ENCODE results near the gene SNX9. TPM values are rescaled to one million over a fixed set of nuclear protein-coding genes. Genes with fewer than 3 reads are reported as not detected.

SNX9 gene
- total and polyA plus RNA-seq, 2 of the 8 experiments (the other 6 are each of a cell fraction or from before 2014, with no cell fraction given): 11.8 to 23.2 TPM

DNA sequence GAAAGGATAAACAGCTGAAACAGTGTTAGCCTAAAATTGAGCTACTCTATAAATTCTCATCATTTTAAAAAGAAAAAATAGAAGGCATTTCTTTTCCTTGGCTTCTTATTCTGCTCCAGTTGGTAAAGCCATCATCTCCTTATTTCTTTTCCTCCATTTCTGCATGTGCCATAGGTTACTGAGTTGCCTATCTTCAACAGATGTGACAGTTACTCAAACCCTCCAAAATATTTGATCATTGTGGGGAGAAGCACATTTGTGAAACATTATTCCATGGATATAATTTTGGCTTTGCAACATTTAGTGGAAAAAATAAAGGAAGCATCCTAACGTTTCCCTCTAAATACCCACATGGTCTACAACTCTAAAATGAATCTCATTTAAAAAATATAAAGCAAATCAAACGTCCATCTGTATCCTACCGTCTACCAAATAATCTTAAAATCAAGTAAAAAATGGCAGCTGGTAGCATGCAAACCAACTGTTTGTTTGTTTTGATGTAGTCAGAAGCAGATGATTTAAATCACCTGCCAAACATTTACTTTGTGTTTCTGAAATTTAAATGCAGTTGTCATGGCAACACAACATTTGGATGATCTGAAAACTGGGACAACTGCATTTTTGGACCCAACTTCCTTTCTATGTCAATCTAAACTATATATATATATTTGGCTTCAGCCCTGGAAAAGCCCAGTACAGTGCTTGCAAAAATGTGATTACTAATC lies 16.8 kb upstream of the SNX9 start:
- Histone ChIP-seq H2BK12ac (ENCODE audit: low read depth, low read length) (no peak overlapping the region), H3K4me2 (ENCODE audit: insufficient read depth in 1 of 2, low read depth in 2 of 2, low read length in 2 of 2) (no peak overlapping the region), H3K23me2 (ENCODE audit: low read depth, low read length) (no peaks in the 10 kb centered on the region), H3K23ac (ENCODE audit: insufficient read length) (no peak overlapping the region), H4K20me1 (replicated peaks in 1 of 2; ENCODE audit: control insufficient read depth in 1 of 2, insufficient read depth in 2 of 2, low read length in 2 of 2) (no peaks in the 10 kb centered on the region), H3K36me3 (ENCODE audit: control insufficient read depth in 2 of 4, insufficient read depth in 4 of 4, low read length in 3 of 4) (no peaks in the 10 kb centered on the region), H3K14ac (ENCODE audit: insufficient read length) (no peak overlapping the region), H4K91ac (replicated peaks; ENCODE audit: insufficient read length, low read length) (no peak overlapping the region), H2AK5ac (ENCODE audit: low read depth, low read length) (no peak overlapping the region), H3K18ac (ENCODE audit: extremely low read depth, low read length) (no peak overlapping the region), H3K56ac (replicated peaks; ENCODE audit: insufficient read length, low read depth, low read length) (no peak overlapping the region), H2BK120ac (replicated peaks; ENCODE audit: low read depth, low read length) (no peak overlapping the region), H3K4me3 (ENCODE audit: extremely low read depth in 1 of 4, insufficient read depth in 2 of 4, low read depth in 3 of 4, low read length in 4 of 4) (no peak overlapping the region), H3K9ac (replicated peaks in 1 of 4; ENCODE audit: extremely low read depth in 1 of 4, low read depth in 3 of 4, low read length in 3 of 4) (no peak overlapping the region), H3K9me3 (ENCODE audit: insufficient read depth in 2 of 2, low read depth in 1 of 2, low read length in 1 of 2) (no peaks in the 10 kb centered on the region; a peak in 1 of 4 replicates), H2BK5ac (ENCODE audit: low read depth, low read length) (no peak overlapping the region), H2AFZ (ENCODE audit: low read length) (no peak overlapping the region), H2BK15ac (ENCODE audit: low read length) (no peak overlapping the region), H3K4ac (replicated peaks; ENCODE audit: insufficient read length, low read depth, low read length) (no peak overlapping the region), H3K27ac (ENCODE audit: low read depth, low read length) (no peak overlapping the region), H3K4me1 (replicated peaks in 1 of 4; ENCODE audit: control insufficient read depth in 3 of 4, insufficient read depth in 4 of 4, low read length in 3 of 4) (no peaks in the 10 kb centered on the region), H4K8ac (ENCODE audit: extremely low read depth, insufficient read depth, low read length) (no peak overlapping the region), H2BK20ac (ENCODE audit: low read length) (no peak overlapping the region), H4K5ac (ENCODE audit: insufficient read length, low read depth, low read length) (no peak overlapping the region), H3K79me2 (ENCODE audit: control insufficient read depth in 1 of 2, insufficient read depth in 2 of 2, low read length in 2 of 2) (no peaks in the 10 kb centered on the region), H3K79me1 (ENCODE audit: low read depth, low read length) (no peaks in the 10 kb centered on the region), H3K27me3 (replicated peaks in 1 of 4; ENCODE audit: control insufficient read depth in 3 of 4, extremely low read depth in 1 of 4, insufficient read depth in 3 of 4, low read length in 3 of 4) (no peaks in the 10 kb centered on the region)
- TF ChIP-seq, protein P1, sequence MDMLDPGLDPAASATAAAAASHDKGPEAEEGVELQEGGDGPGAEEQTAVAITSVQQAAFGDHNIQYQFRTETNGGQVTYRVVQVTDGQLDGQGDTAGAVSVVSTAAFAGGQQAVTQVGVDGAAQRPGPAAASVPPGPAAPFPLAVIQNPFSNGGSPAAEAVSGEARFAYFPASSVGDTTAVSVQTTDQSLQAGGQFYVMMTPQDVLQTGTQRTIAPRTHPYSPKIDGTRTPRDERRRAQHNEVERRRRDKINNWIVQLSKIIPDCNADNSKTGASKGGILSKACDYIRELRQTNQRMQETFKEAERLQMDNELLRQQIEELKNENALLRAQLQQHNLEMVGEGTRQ (IDR thresholded peaks at IDR 0.05; ENCODE audit: low read length): no peak
- no peak for TF ChIP-seq SUZ12 (IDR thresholded peaks at IDR 0.05; ENCODE audit: low read length)
- TF ChIP-seq POU5F1 (IDR thresholded peaks at IDR 0.05; ENCODE audit: low read depth, low read length): no peak
- TF ChIP-seq, protein P2, sequence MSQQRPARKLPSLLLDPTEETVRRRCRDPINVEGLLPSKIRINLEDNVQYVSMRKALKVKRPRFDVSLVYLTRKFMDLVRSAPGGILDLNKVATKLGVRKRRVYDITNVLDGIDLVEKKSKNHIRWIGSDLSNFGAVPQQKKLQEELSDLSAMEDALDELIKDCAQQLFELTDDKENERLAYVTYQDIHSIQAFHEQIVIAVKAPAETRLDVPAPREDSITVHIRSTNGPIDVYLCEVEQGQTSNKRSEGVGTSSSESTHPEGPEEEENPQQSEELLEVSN (IDR thresholded peaks at IDR 0.05): no peak
- no peak for TF ChIP-seq HDAC6 (IDR thresholded peaks at IDR 0.05; ENCODE audit: low read depth, low read length)
- TF ChIP-seq TAF7 (optimal IDR thresholded peaks at IDR 0.05; ENCODE audit: borderline replicate concordance, low read depth, low read length): no peak
- TF ChIP-seq TBP (IDR thresholded peaks at IDR 0.05; ENCODE audit: low read depth, low read length): no peak
- TF ChIP-seq JUND (IDR thresholded peaks at IDR 0.05; ENCODE audit: low read length): no peak
- TF ChIP-seq CBX5 (IDR thresholded peaks at IDR 0.05; ENCODE audit: low read depth, low read length): no peak
- TF ChIP-seq KDM5A (IDR thresholded peaks at IDR 0.05; ENCODE audit: low read length): no peak
- CTCF ChIA-PET (ENCODE audit: partially characterized antibody): interaction anchor here (0.5 to 2.7 kb wide), 6 partner anchors 13 to 264 kb away, joined by 3 to 10 read pairs (median 4); no protein-coding TSS in a partner anchor
- 89% methylated on average over 3 of the region's 3 CpGs; no CpG with 5 or more reads in 1 of the 2 experiments for WGBS, 2 experiments (ENCODE audit: extremely low coverage in 1 of 2, insufficient coverage in 1 of 2, insufficient read length in 1 of 2, insufficient replicate concordance in 2 of 2, low coverage in 1 of 2, low lambda C conversion rate in 2 of 2, missing lambda C conversion rate in 1 of 2)
- FAIRE-seq (no peak), DNase-seq (ENCODE audit: low read depth in 1 of 2, low spot score in 2 of 2) (no peak)
- POLR2A ChIA-PET (ENCODE audit: partially characterized antibody): interaction anchor here (1.2 kb wide), 1 partner anchor 177 kb away, joined by 3 read pairs; no protein-coding TSS in a partner anchor

Measured in H1 (cell line).